ENCODE measurements around the gene MYO15B.
A peak's percentile ranks its signal among the peaks of the same experiment; 100 is the strongest.

Gene MYO15B

DNA sequence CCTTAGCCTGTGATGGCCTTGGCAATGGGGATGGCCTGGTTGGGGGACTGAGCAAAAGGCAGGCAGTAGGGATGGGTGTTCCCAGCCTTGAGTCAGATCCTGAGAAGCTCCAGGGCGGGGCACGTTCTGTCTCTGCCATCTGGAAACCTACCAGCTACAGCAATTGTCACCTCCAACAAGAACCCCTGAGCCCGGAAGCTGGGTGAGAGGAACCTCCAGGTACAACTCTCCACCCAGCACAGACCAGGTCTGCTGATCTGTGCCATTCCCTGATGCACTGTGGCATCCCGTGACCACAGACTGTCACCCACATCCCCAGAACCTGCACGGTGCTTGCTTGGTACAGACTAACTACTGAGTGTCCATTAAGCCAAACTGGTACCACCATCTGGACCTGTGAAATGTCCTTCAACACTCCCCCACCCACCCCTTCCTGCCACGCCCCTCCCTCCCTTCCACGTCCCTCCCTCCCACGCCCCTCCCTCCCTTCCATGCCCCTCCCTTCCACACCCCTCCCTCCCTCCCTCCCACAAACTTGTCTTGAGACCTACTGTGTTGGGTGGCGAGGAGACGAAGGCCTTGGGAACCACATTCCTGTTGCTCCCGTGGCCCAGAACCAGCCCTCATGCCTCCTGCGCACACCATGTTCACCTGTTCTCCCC, 16.6 kb downstream of the MYO15B start:
- DNase-seq = no peak

DNA sequence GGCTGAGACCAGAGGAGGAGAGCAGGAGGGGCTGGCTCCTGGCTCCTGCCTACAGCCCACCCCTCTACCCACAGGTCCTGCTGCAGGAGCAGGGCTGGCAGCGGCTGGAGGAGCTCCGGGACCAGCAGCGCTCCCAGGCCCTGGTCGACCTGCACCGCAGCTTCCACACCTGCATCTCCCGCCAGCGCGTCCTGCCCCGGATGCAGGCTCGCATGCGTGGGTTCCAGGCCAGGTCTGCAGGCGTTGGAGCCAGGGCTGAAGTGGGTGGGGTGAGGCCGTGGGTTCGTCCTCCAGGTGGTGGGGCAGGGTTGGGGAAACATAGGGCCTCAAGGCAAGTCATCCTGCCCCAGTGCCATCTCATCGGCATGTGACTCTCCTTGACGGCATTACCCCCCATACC, 18.2 kb downstream of the MYO15B start:
- DNase-seq = no peak

DNA sequence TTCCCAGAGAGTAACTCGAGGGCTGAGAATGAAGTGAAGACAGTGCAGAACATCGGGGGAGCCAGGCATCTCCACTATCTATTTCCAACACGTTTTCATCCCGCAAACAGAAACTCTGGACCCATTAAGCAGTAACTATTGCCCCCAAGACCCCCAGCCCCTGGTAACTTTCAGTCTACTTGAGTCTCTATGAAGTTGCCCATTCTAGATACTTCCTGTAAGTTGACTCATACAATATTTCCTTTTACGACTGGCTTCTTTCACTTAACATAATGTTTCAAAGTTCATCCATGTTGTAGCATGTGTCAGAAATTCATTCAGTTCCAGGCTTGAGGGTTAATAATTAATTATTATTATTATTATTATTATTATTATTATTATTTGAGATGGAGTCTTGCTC, 19.5 kb downstream of the MYO15B start:
- no peak for DNase-seq

DNA sequence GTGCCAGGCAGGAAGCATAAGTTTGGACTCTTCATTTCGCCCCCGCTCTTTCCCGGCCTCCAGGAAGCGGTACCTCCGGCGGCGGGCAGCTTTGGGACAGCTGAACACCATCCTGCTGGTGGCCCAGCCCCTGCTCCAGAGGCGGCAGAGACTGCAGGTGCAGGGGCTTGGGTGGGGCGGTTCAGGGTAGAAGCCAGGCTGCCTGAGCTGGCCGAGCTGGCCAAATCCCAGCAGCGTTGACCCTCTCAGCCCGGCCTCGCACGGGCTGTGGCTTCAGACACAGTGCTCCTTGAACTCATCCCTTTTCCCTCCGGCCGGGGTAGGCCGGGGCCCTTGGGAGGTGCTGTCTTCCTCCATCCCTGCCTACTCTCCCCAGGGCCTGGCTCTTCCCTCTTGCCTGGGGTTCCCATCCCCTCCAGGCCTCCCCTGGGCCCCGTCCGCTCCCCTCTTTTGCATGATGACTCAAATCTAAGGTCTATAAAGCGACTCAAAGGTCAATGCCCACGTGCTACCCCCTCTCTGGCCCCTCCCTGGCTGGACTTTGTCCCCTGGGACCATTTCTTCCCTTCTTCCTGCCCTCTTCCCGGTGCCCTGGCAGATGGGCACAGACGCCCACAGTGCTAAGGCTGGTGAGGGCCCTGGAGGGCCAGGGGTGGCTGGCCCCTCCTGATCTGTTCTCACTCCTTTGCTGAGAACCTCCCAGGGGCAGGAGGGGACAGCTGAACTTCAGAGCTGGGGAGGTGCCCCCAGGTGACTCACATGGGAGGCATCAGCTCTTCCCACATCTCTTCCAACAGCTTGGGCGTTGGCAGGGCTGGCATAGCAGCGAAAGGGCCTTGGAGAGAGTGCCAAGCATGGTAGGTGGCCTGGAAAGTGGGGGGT, 22.7 kb downstream of the MYO15B start:
- DNase-seq = no peak

DNA sequence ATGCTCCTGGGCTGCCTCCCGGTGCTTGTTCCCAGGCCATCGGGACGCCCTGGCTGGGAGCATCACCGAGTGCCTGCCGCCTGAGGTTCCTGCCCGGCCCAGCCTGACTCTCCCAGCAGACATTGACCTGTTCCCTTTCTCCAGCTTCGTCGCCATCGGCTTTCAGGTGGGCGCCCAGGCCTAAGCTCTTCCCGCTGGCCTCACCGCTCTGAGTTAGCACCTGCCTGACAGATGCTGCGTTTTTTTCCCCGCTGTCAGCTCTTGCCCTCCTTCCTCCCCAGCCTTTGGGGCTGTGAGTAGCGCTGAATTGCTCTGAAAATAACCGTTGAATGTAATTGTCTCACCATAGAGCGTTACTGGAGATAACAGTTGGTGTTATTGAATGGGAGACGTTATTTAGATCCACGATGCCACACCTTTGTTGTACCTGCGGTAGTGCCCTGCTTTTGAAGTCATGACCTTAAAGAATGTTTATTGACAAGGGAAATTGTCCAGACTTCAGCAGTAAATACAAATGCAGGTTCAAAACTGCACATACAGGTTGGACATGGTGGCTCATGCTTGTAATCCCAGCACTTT, 24.3 kb downstream of the MYO15B start:
- no peak for DNase-seq

DNA sequence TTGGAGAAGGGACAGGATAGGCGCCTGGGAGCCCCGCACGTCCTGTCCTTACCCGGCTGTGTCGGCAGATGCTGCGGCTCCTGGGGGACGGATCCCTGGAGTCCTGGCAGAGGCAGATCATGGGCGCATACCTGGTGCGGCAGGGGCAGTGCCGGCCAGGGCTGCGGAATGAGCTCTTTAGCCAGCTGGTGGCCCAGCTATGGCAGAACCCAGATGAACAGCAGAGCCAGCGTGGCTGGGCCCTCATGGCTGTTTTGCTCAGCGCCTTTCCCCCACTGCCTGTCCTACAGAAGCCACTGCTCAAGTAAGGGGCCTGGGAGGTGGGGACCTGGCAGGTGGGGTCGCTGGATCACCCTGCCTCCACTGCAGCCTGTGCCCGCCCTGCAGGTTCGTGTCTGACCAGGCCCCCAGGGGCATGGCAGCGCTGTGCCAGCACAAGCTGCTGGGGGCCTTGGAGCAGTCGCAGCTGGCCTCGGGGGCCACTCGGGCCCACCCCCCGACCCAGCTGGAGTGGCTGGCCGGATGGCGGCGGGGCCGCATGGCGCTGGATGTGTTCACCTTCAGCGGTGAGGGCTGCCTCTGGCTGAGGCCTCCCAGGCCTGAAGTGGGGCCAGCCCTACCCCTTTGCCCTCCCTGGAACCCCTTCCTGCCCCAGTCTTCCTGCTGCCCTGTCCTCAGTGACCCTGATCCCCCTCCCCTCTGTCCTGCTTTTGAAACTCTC, 25.5 kb downstream of the MYO15B start:
- no peak for DNase-seq

DNA sequence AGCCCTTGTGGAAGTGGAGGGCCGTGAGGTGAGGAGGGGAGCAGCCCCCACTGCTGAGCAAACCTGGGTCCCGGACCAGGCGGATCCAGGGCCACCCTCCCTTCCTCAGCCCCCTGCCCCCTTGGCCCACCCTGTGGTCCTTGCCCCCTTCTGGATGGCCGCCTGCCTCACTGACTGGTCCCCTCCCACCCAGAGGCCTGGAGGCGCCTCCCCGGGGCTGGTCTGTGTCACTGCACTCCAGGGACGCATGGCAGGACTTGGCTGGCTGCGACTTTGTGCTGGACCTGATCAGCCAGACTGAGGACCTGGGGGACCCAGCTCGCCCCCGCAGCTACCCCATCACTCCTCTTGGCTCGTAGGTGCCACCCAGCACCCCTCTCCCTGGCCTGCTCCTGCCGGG, 26.4 kb downstream of the MYO15B start:
- no peak for DNase-seq

DNA sequence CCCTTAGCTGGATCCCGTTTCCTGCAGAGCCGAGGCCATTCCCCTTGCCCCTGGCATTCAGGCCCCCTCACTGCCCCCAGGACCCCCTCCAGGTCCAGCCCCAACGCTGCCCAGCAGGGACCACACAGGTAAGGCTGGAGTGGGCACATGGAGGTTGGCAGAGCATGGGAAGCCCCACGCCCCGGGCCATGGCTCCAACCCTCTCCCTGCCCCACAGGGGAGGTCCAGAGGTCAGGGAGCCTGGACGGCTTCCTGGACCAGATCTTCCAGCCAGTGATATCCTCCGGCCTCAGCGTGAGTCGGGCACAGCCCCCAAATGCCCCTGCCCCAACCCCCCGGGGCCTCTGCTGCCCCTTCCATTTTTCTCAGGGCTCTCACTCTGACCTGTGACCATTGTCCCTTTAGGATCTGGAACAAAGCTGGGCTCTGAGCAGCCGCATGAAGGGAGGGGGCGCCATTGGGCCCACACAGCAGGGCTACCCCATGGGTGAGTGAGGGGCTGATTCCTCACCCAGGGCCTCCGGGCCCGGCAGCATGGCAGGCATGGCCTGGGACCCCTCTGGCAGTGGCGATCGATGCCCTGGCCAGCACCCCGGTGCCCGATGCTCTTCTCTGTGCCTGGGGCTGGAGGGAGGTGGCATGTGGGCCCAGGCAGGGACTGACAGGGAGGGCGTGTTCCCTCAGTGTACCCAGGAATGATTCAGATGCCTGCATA, 27.1 kb downstream of the MYO15B start:
- DNase-seq = no peak

DNA sequence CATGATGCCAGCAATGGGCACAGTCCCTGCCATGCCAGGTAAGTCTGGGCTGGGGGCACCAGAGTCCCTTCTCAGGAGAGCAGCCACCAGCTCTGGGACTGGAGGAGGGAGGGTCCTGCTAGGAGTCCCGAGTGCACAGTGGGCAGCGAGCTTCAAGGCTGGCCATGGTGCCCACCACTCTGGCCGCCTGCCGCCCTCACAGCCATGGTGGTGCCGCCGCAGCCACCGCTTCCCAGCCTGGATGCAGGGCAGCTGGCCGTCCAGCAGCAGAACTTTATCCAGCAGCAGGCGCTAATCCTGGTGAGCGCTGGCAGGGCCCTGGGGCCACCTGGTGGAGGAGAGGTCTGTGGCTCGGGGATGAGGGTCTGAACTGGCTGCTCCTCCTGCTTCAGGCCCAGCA, 27.7 kb downstream of the MYO15B start:
- no peak for DNase-seq

DNA sequence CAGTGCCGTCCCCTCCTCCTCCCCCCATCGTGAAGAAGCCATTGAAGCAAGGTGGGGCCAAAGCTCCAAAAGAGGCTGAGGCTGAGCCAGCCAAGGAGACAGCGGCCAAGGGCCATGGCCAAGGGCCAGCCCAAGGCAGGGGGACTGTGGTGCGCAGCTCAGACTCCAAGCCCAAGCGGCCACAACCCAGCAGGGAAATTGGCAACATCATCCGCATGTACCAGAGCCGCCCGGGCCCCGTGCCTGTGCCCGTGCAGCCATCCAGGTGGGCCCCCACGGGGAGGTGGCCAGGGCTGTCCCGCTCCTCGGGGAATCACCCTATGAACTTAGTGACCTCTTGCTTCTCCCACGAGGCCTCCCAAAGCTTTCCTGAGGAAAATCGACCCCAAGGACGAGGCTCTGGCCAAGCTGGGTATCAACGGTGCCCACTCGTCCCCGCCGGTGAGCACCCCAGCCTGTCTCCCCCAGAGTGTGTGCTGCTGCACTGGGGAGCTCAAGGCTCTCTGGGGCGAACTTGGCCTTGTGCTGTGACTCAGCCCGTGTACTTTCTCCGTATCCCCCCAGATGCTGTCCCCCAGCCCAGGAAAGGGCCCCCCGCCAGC, 29.0 kb downstream of the MYO15B start:
- no peak for DNase-seq

DNA sequence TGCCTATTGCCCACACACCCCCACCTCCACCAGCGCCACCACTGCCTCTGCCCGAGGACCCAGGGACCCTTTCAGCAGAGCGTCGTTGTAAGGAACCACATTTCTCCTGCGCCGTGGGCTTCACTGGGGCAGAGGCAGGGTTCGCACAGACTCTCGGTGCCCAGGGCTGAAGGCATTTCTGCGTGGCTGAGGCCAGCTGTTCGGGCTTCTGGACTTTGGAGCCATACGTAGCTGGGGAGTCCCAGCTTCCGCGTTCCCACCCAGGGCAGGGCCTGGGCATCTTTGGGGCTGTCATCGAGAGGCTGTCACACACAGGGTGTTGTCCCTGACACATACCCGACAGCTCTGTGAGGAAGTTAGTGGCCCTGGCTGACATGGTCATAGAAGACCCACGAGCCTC, 29.6 kb downstream of the MYO15B start:
- no peak for DNase-seq

DNA sequence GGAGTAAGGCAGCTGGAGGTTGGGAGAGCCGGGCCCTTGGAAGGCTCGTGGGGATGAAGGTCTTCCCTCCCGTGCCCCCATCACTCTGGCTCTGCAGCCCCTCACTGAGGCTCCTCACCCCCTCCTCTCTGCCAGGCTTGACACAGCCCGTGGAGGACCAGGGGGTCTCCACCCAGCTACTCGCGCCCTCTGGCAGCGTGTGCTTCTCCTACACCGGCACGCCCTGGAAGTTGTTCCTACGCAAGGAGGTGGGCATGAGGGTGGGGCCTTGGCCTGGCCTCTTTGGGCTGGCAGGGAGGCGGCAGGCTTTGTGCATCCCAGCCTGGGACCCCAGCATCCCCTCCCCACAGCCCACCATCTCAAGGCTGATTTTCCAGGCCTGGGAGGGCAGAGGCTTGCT, 30.1 kb downstream of the MYO15B start:
- DNase-seq = no peak

DNA sequence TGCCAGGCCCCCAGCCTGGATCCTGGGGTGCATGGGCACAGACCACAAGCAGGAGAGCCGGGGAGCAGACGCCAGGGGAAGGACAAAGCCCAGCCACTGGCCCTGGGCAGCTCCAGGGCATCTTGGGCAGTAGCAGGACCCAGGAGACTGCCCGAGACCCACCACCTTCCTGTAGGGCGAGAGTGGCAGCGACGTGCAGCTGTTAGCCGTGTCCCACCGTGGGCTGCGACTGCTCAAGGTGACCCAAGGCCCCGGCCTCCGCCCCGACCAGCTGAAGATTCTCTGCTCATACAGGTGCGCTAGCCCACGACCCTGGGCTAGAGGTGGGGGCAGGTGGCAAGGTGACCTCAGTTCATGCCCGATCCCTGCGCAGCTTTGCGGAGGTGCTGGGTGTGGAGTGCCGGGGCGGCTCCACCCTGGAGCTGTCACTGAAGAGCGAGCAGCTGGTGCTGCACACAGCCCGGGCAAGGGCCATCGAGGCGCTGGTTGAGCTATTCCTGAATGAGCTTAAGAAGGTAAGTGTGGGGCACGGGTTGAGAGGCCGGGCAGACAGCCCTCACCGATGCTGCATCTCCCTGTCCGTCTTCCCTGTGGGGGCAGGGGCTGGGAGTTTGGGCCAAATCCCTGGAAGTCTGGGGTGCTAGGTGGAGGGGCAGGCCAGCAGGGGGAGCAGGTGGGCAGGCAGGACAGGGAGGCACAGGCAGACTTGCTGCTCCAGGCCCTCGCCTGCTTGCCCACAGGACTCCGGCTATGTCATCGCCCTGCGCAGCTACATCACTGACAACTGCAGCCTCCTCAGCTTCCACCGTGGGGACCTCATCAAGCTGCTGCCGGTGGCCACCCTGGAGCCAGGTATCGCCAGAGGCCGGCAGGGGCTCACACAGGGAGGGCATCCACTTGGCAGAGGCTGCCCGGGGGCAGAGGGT, 32.2 kb downstream of the MYO15B start:
- peak; percentile 16 for DNase-seq

DNA sequence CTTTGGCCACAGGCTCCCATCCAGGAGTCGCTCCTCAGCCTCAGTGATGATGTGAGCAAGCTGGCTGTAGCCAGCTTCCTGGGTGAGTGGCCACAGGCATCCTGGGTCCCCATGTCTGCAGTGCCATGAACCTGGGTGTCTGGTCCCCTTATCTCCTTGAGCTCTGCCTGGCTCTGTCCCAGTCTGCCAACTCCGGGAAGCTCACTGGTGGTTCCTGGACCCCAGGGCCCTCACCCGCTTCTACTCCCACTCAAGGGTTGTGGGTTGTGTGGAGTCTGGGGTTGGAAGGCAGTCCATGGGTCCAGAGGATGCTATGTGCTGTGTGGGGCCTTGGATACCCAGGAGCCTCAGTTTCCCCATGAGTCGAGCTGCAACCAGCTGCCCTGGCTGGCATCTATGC, 33.9 kb downstream of the MYO15B start:
- no peak for DNase-seq

DNA sequence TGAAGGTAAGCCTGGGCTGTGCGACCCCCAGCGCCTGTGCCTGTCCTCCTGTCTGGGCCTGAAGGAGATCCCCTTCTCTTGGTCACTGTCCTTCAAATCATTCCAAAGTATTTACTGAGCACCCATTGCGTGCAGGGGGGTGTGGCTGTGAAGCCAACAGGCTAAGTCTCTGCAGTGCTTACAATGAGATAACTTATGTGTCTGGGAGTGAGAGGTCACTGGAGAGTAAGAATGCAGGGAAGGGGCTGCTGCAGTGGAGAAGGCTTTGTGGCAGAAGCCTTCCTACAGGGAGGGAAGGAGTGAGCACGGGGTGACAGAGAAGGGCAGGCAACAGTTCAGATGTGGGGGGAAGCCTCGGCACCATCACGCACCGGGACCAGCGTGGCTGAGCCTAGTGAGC, 34.5 kb downstream of the MYO15B start:
- no peak for DNase-seq

DNA sequence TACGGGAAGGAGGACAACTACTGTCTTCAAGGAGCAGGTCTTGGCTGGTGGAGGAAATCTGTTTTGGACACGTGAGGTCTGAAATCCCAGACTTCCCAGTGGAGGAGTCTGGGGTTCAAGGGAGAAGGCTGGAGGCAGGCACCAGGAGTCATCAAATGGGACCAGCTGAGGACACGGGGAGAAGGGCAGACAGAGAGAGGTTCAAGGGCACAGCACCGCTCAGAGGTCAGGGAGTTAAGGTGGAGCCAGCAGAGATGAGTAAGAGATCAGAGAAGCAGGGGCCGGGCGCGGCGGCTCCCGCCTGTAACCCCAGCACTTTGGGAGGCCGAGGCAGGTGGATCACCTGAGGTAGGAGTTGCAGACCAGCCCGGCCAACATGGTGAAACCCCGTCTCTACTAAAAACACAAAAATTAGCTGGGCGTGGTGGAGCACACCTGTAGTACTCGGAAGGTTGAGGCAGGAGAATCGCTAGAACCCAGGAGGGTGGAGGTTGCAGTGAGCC, 35.2 kb downstream of the MYO15B start:
- no peak for DNase-seq

DNA sequence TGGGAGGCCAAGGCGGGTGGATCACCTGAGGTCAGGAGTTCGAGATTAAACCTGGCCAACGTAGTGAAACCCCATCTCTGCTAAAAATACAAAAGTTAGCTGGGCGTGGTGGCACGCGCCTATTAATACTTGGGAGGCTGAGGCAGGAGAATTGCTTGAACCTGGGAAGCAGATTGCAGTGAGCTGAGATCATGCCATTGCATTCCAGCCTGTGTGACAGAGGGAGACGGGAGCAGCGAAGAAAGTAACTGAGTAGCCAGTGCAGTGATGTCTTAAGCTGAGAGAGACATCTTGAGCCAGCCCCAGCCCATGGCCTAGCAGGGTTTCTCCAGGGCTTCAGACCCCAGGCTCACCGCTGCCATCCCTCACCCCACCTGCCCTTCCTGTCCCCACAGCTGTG, 35.8 kb downstream of the MYO15B start:
- no peak for DNase-seq

DNA sequence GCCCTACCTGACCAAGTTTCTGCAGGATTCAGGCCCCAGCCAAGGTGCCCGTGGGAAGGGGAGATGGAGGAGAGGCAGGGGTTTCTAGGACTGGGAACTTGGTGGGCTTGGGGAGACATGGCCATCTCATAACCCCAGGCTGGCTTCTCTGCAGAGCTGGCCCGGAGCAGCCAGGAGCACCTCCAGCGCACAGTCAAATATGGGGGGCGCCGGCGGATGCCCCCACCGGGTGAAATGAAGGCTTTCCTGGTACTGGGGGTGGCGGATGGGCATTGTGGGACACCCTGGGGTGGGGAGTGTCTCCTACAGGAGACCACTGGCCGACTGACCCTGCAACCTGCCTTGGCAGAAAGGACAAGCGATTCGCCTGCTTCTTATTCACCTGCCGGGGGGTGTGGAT, 36.4 kb downstream of the MYO15B start:
- DNase-seq = no peak

DNA sequence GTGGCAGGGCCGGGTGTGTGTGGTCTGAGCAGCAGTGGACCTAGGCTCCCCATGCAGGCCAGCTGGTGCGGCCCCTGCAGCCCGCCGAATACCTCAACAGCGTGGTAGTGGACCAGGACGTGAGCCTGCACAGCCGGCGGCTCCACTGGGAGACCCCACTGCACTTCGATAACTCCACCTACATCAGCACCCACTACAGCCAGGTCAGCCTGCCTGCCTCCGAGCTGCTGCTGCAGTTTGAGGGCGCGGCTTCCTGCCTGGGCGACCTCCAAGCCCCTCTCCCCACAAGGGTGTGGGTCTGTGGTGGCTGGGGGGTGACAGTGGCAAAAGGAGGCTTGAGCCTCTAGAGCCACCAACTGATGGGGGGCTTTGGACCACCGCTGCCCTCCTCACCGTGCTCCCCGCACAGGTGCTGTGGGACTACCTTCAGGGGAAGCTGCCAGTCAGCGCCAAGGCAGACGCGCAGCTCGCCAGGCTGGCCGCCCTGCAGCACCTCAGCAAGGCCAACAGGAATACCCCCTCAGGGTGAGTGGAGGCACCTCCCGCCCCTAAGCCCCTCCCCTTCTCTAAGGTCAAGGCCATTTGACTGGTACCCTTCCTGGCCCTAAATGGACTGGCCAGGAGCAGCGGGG, 37.2 kb downstream of the MYO15B start:
- DNase-seq = no peak

DNA sequence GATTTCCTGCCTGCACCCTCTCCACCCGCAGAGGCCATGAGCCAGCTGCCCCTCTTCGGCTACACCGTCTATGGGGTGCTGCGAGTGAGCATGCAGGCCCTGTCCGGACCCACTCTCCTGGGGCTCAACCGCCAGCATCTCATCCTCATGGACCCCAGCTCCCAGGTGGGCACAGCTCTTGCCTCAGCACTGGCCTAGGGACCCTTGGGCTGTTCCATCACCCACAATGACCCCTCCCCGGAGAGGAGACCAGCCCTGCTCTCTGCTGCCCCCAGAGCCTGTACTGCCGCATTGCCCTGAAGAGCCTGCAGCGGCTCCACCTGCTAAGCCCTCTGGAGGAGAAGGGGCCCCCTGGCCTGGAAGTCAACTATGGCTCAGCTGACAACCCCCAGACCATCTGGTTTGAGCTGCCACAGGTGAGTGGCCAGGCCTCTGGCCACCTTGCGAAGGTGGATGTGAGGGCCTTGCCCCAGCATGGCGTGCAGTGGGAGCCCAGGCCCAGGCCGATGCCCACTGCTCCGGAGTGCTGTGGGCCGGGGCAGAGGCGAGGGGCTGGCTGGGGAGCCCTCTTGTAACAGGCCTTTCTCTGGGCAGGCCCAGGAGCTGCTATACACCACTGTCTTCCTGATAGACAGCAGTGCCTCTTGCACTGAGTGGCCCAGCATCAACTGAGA, 38.4 kb downstream of the MYO15B start:
- no peak for DNase-seq

Data from stimulated activated CD4-positive, alpha-beta T cell treated with anti-CD3 and anti-CD28 coated beads, Interleukin-12 subunit alpha, Interleukin-12 subunit beta, amount 100 ng/mL, for 4 hours (primary cell).